Epithelial cell of proximal tubule (primary cell): ENCODE data around the gene TSPAN6. TPM values are rescaled to one million over a fixed set of nuclear protein-coding genes. Genes with fewer than 3 reads are reported as not detected.

ENCODE experiments used
- DNase-seq: peaks from one replicate; pipeline ENCODE4 v3.0.0-alpha.2; 2011; ENCODE audit warnings: low read depth
- H3K4me3 ChIP-seq: 2 replicates; pipeline ENCODE4 v1.5.1; 2011; ENCODE audit warnings: low read depth, mild to moderate bottlenecking, low read length
- total RNA-seq: library from RNA; depleted of rRNA; stranded (reverse); fragments of >200 nt; gene quantifications from 2 replicates; pipeline ENCODE4 v1.2.3, GENCODE V29; 2015
- TF ChIP-seq, protein P1 (sequence below): conservative IDR thresholded peaks from 2 replicates; pipeline ENCODE4 v1.5.1; 2012; ENCODE audit warnings: low read depth, mild to moderate bottlenecking, low read length

Gene TSPAN6
- total RNA-seq, 1 donor from 2014 or later = 59.0 TPM

DNA sequence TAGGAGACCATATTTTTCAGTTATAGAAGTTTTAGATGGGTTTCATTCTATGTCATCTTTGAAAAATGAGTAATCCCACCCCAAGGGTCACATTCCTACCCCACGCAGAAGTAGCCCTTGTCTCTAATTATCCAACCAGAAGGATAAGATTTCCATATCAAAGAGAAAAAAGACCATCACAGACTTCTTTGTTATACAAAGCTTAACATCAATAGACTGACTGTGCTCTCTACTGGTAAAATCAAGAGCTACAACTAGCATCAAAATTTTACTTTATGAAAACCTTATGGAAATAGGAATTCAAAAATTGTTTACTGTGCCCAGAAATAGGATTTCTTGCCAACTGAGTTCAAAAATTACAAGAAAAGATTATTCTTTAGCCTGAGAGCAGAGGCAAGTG, 27.0 kb downstream of the TSPAN6 start:
- H3K4me3 ChIP-seq = no peak overlapping the region
- TF ChIP-seq, protein P1, sequence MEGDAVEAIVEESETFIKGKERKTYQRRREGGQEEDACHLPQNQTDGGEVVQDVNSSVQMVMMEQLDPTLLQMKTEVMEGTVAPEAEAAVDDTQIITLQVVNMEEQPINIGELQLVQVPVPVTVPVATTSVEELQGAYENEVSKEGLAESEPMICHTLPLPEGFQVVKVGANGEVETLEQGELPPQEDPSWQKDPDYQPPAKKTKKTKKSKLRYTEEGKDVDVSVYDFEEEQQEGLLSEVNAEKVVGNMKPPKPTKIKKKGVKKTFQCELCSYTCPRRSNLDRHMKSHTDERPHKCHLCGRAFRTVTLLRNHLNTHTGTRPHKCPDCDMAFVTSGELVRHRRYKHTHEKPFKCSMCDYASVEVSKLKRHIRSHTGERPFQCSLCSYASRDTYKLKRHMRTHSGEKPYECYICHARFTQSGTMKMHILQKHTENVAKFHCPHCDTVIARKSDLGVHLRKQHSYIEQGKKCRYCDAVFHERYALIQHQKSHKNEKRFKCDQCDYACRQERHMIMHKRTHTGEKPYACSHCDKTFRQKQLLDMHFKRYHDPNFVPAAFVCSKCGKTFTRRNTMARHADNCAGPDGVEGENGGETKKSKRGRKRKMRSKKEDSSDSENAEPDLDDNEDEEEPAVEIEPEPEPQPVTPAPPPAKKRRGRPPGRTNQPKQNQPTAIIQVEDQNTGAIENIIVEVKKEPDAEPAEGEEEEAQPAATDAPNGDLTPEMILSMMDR = peak; percentile 30
- DNase-seq = no peak

DNA sequence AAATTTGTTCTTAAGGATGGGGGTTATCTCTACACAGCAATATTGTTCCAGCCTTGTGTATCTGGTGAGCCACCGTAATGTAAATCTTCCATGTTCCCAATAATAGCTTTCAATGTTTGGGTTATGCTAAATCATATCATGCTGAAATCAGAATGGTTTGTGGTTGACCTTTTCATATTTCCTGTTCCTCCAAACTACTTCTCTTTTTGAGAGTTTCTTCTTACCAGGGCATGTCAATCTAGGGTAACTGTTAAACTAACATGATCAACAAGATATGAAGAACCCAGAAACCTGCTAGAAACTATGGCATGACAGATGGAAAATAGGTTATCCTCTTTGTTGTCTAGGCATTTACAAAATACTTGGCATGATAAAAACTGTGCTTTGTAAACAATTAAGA, 29.9 kb downstream of the TSPAN6 start:
- no peak overlapping the region for H3K4me3 ChIP-seq
- no peak for DNase-seq
- TF ChIP-seq, protein P1 = no peak

DNA sequence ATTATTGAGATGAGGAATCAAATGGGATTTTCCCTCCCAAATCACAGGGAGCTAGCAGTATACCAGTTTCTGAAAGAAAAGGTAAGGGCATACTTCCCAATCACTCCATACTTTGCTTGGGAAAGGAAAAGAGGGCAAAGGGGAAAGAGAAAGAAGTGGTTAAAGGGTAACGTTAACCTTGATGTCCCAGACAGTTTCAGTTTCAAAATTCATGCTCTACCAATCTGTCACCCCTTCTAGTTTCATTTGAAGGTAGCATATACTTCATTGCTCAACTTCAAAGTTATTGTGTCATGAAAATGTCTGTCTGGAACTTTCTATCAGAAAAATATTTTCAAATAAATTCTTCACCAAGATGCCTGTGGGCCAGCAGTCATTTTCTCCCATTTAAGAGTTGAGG, 35.8 kb downstream of the TSPAN6 start:
- no peak for DNase-seq
- H3K4me3 ChIP-seq = no peak overlapping the region
- TF ChIP-seq, protein P1 = no peak

DNA sequence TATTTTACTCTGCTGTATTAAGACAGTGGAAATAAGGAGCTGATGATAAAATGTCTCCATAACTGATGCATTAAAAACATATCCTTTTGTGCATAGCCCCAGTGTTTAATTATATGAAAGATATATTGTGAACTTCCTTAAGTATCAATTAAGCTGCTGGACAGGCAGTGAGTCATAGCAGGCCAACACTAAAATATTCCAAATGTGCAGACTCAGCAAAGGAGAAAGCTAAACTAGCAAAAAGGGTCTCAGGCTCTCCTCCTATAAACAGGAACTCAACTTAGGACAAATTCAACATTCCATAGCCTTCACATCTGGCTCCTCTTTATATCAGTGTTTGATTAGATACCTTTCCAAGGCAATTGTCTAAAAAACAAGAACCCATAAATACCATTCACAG, 36.3 kb downstream of the TSPAN6 start:
- TF ChIP-seq, protein P1 = no peak
- no peak overlapping the region for H3K4me3 ChIP-seq
- DNase-seq = no peak

DNA sequence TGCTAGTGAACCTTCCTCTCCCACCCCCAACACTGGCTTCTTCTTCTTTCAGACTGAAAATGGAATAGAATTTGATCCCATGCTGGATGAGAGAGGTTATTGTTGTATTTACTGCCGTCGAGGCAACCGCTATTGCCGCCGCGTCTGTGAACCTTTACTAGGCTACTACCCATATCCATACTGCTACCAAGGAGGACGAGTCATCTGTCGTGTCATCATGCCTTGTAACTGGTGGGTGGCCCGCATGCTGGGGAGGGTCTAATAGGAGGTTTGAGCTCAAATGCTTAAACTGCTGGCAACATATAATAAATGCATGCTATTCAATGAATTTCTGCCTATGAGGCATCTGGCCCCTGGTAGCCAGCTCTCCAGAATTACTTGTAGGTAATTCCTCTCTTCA, 37.1 kb downstream of the TSPAN6 start:
- no peak for DNase-seq
- H3K4me3 ChIP-seq = no peak overlapping the region
- TF ChIP-seq, protein P1 = no peak

DNA sequence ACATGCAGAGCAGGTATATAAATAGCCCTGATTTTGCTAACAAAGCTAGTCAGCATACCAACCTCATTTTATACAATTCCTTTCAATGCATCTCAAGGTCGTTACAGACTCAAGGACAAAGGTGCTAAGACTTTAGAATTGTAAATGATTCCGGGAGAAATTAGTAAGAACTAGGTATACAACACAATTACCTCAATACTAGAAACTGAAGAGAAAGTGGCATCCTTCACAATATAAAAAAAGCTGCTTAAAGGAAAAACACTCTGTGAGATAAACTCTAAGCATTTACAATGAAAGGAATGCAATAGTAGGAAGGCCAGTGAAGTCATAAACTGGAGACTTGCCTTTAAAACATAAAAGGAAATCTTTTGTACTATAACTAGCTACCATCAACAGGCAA, 40.0 kb downstream of the TSPAN6 start:
- DNase-seq = no peak
- TF ChIP-seq, protein P1 = no peak
- no peak overlapping the region for H3K4me3 ChIP-seq

DNA sequence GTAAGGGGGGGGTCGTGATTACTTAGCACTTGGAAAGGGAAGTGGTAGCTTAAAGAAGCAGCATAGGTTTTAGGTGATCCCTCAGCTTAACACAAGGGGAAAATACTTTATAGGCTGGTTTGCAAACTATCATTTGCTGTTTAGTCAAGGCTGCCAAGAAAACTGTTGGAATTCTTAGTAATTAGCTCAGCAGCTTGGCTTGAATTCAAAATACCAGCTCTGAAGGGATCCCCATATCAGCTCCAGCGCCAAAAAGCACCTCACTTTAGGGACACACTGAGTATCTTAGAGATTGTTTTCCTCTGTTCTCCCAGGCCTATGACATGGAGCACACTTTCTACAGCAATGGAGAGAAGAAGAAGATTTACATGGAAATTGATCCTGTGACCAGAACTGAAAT, 43.0 kb downstream of the TSPAN6 start:
- DNase-seq = no peak
- no peak overlapping the region for H3K4me3 ChIP-seq
- TF ChIP-seq, protein P1 = no peak
